ENCODE results near the gene ADARB2.

Gene ADARB2

DNA sequence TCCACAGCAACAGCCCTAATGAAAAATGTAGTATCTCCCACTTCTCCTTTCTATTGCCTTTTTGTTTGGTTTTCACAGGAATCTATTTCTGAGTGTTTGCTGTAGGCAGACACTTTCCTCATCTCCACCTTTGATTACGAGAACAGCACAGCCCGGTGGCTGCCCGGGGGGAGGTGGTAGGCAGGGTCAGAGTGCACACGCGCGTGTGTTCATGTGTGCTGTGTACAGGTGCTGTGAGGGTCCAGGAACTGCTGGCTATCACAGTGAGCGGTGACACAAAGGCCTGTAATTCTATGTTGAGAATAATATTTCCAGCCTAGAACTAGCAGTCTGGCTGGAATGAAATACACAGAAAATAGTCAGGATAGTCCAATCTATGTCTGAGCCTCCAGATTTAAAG is 212.8 kb downstream of the ADARB2 start:
- no peak for DNase-seq (ENCODE audit: low read depth)

DNA sequence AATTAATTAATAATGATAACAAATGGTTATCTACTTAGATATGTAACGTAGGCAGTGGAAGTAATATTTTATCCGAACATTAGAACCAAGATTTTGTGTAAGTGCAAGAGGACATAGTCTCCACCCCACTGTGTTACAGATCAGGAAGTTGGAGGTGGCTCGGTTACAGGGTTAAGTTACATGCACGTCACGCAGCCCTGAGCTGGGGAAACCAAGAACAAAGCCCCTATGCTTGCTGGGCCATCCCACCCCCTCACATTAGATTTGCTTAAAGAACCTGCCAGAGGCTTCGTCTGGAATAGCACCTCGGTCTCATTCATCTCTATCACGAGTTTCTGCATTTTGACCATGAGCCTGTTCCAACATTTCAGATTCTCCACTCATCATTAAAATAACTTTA is 214.1 kb downstream of the ADARB2 start:
- no peak for DNase-seq (ENCODE audit: low read depth)

DNA sequence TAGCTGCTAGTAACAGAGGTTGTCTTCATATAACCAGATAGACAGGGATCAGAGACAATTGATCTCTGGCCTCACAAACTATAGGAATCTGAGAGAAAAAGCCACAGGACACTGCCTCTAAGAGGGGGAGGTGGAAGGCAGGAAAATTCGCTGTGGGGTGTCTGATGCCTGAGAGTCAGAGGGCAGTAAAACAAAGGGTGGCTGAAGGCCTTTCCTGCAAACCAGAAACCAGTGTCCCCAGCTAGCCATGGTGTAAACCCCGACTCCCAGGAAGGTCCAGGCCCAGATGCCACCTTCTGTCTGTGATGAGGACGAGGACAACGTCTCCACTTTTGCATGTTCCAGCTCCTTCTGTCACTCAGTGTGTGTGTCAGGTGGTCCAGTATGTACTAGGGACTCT is 215.1 kb downstream of the ADARB2 start:
- DNase-seq (ENCODE audit: low read depth), result no peak

DNA sequence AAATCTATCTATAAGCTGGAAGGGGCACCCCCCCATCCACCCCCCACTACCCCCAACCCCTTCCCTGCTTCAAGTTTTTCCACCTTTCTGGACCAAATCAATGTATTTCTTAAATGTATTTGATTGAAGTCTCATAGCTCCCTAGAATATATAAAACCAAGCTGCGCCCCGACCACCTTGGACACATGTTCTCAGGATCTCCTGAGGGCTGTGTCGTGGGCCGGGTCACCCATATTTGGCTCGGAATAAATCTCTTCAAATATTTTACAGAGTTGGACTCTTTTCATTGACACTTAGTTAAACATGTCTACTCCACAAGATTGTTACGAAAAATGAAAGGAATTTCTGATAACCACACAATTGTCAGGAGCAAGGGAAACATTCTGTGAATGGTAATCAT is 215.6 kb downstream of the ADARB2 start:
- DNase-seq (ENCODE audit: low read depth), result no peak

DNA sequence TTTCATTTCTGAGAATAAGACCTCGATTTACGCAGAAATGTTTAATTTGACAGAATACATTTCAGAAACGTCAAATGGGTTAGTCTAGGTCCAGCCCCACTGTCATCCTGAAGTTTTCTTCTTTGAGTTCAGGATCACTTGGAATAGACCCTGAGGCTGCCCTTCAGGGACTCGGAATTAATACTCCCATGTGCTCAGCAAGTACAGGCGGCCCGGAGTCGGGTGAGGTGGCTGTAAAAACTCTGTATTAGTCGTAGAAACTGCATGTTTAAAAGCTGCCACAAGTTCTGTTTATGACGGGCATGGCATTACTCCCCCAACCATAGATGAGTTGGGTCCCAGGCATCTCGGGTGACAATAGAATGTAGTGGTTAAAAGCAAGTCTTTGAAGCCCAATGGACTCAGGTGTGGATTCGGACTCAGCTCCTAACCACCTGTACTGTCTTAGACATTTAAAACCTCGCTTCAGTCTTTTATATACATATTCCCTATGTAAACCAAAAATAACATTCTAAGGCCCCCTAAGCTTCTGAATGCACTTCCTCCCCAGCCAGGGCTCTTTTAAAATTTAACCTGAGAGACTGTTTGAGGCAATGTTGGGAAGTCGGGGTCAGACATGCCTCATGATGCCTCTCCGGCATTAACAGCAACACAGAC is 216.3 kb downstream of the ADARB2 start:
- no peak for DNase-seq (ENCODE audit: low read depth)

DNA sequence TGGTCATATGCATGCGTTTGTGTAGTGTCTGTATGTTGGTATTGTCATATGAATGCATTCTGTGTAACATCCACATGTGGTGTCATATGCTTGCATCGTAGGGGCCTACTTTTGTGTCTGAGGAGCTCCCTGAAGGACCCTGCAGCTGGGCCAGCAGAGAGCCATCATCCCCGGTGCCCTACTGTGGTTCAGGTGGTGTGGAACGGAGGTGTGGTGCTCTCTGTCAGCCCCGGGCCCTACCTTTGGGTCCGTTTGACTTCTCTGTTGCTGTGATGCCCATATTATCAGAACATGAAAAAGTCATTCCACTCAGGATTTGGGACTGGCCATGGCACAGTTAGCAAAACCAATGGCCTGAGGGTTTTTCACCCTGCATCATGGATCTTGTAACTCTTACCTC is 217.9 kb downstream of the ADARB2 start:
- no peak for DNase-seq (ENCODE audit: low read depth)

DNA sequence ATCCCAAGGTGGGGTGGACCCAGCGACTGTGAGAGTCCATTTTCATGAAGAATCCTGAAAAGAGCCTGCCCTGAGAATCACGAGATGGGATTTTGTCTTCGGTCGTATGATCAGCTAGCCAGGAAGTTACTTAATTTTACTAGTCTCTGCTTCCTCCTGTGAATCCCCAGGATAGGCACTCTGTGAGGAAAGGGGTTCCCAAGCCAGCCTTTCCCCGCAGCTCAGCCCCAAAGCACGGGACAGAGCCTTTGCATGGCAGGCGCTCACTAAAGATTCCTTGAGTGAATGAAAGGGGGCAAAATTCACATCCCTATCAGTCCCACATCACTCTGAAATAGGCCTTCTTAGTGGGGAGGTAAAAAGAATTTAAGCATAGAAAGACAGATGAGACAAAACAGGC is 219.6 kb downstream of the ADARB2 start:
- DNase-seq (ENCODE audit: low read depth), result no peak

DNA sequence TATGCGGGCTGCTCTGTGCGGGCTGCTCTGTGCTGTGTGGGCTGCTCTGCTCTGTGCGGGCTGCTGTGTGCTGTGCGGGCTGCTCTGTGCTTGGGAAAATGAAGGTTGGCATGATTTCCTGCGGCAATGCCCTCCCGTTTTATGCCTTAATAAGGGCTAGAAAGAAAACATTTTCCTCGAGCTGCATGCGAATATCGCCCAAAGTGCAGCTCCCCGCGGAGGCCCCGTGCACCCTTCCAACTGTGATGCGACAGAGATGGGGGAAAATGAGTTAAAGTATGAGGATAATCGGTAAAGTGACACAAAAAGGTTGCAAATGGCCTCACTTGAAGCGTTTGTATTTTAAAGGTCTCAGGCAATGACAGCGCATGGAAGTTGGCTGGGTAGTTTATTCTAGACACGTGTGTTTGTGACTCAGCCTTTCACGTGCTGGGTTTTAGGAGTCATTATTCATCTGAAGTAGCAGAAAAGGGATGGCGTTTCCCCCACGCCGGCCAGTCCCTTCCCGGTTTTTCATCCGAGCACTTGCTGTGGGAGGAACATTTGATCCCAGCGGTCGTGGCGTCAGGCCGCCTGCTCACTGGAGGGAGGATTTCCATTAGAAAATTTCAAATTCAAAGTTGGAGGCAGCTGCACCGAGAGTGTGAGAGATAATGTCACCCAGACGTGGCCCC is 220.7 kb downstream of the ADARB2 start:
- DNase-seq (ENCODE audit: low read depth), result no peak

DNA sequence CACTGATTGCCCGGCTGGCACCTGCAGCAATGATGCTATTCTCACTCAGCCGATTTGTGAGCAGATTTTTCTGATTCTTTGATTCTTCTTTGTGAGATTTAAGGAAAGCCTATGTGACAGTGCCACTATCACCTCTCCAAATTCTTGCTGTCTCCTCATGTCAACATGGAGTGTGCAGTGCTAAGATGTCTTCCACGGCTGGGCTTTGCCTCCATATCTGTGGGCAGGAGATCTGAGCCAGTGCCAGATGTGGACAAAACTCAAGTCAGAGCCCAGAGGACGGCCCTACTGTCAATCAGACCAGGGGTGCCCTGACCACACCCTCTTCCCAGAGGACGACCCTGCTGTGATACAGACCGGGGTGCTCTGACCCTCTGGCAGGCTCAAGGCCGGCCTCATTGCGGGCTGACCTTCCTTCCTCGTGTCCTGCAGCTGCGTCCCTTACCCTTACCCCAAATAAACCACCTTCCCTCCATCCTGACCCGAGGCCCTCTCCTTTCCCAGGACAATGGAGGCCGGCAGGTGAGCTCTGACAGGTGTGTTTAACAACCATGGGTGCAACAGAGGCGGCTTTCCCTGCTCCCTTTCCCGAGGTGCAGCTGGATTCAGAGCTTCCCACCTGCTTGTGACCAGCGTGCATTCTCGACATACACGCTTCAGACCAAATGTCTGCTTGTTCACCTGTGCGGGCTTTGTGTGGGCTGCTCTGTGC is 221.4 kb downstream of the ADARB2 start:
- DNase-seq (ENCODE audit: low read depth), result no peak

DNA sequence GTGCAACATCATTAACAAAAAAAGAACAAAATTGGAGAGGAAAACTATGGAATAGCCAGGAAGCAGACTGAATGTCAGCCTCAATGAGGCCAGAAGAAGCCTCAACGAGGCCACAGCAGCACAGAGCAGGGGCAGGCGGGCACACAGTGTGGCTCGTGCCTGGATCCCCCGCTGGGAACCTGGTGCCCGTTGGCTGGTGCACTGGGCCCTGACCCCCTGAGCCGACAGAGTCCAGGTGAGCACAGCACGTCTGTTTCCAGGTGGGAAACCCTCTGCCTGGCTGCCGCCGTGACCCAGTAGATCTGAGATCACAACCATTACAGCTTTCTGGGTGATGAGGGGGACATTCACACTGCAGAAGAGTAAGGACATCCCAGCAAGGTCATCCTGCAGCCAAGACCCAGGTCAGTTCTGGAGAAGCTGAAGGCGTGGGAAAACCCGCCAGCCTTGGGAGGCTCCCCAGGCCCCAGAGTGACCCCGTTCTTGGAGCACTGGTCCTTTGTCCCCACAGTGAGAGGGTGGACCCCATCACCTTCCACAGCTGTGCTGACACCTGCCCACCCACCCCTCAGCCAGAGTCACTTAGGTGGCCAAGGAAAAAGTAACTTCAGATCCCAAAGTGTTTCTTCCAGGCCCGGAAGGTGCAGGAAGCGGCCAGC is 222.1 kb downstream of the ADARB2 start:
- no peak for DNase-seq (ENCODE audit: low read depth)

DNA sequence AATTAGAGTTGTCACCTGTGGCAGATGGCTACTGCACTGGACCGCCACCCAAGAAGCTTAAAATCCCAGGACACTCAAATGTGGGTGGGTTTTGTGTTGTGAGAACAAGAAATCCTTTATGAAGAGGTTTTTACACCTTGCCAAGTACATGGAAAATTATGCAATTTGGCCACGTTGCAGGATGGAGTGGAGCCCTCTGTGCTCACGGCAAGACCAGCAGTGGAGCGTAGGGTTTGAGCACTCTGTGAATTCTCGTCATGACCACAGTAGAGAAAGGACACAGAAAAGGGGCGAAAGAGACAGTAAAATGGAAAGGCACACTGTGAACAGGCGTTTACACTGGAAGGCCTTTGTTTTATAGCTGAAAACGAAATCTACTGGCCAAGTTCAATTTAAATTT is 222.6 kb downstream of the ADARB2 start:
- no peak for DNase-seq (ENCODE audit: low read depth)

DNA sequence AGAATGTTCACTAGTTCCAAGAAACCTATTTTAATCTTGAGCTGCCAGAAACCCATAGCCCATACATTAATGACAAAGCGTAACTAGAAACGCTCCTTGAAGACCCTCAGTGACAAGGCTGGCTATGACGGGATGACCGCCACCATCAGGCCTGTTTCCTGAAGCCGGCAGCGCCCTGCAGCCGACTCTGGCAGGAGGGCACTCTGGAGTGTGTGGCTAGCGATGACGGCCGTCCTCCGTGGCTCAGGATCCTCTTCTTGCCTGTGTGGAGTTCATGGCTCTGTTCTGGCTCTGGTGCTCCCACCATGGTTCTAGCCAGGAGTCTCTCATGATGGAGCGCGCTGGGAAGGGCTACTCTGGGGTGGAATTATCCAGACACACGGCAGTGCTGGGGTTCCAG is 224.1 kb downstream of the ADARB2 start:
- no peak for DNase-seq (ENCODE audit: low read depth)

DNA sequence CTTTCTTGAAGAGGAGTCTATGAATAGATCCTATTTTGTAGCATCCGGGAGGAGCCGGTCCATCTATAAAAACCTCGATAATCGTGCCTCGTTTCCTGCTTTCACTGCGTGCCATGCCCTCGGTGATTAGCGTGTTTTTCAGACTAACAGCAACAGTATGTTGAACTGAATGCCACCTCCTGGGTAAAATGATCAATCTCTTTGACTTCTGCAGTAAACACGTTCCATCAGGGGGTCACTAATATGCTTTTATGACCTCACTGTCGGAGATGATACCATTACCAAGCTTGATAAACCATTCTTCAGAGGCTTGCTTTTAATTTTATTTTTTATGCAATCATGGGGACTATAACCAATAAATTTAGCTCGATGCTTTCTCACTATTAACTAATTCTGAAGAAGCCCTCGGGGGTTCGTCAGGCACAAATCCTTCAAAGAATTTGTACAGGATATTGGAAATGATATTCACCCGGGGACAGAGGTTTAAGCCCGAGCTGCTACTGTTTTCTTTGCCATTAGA is 228.3 kb downstream of the ADARB2 start:
- no peak for DNase-seq (ENCODE audit: low read depth)

DNA sequence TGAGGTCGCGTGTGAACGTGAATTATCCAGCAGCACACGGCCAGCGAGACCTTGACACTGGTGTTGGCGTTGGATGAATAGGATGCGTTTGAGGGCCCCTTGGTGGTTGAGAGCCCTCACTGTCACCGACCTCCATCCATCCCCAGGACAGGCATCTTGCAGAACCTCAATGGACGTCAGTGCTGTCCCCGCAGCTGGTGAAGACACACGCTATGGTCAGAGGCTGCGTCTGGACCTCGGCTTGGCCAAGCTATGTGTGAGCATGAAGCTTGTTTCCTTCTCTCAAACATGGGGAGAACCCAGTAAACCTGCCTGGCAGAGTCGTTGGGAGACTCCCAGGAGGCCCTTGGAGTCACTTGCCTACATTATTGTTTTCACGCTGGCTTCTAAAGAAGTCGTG is 229.2 kb downstream of the ADARB2 start:
- DNase-seq (ENCODE audit: low read depth), result no peak

DNA sequence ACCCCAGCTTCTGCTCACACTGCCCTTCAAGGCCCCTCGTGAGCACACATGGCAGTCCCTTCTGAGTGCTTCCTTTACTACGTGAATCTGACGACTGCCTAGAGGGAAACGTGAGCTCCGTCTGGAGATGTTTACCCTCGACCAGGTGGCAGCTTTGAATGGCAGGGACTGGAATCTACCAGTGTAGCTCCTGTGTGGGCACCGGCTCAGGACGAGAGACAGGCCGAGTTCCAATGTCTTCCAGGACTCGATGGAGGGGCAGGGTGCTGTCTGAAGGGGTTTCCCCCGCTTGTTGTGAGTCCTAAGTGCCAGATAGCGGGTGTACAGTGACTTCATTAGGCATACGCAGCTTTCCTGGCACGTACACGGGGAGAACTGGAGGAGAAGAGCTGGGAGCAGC is 229.9 kb downstream of the ADARB2 start:
- DNase-seq (ENCODE audit: low read depth), result no peak

DNA sequence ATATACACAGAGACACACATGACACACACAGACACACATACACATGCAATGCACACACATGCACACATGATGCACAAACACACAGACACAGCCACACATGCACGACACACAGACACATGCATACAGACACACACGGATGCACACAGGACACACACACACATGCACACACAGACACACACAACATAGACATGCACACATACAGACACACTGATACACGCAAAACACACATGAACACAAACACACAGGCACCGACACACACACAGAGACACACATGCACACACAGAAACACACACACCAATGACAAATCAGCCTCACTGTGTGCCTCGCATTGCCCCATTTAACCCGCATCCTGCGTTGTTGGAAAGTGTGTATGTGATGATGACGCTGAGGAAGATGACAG is 232.4 kb downstream of the ADARB2 start:
- no peak for DNase-seq (ENCODE audit: low read depth)

DNA sequence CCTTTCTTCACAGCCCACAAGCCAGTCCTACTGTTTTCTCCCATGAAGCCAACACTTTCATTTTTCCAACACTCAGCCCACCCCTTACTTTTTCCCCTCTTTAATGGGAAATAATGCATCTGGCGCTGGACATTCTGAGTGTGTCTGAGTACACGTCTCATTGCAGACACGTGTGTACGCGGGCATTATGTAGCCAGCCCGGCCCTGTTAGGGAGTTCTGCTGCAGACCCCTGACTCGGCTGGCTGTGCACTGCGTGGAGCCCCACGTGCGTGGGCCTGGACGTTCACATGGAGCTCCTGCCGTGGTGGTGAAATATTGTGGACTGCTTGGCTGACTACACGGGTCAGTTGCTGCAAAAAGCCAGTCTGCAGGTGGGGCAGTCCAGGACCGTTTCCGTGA is 233.0 kb downstream of the ADARB2 start:
- no peak for DNase-seq (ENCODE audit: low read depth)

DNA sequence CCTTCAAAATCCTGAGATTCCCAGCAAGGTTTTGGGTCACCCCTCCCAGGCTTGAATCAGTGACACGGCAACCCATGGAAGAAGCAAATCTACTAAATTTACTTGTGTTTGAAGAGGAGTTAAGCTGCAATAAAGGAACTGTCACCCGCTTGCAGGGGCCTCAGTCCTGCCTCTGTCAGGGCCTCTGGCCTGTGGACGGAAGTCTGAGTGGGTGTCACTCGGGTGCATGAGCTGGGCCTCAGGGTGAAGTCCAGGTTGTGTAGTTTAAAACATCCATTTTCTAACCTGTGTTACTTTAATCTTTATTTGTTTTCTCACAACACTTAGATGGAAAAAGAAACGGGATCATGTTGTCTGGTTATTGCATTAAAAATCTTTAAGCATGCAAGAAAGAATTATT is 234.9 kb downstream of the ADARB2 start:
- DNase-seq (ENCODE audit: low read depth), result no peak

DNA sequence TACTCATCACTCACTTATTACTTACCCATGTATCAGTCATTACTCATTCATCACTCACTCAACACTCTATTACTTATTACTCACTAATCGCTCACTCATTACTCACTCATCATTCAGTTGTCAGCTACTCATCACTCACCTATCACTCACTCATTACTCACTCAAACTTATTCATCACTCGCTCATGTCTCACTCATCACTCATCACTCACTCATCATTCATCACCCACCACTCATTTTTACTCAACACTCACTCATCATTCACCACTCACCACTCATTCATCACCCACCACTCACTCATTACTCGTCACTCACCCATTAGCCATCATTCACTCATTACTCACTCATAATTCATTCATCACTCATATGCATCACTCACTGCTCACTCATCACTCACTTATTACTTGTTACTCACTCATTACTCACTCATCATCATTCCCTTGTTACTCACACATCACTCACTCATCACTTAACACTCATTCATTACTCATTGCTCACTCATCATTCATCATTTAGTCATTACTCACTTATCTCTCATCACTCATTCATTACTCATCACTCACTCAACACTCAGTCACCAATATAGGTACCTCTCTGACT is 237.9 kb downstream of the ADARB2 start:
- no peak for DNase-seq (ENCODE audit: low read depth)

DNA sequence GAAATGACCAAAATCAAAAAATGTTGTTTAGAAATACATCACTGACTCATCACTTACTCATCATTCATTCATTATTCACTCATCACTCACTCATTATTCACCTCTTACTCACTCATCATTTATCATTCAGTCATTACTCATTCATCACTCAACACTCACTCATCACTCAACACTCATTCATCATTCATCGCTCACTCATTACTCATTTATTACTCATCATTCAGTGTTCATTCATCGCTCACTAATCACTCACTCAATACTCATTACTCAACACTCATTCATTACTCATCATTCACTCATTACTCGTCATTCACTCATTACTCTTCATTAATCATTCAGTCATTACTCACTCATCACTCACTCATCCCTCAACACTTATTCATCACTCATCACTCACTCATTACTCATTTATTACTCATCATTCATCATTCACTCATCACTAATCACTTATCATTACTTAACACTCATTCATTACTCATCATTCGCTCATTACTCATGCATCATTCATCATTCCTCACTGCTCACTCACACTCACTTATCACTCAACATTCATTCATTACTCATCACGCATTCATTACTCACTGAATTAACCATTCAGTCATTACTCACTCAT is 238.5 kb downstream of the ADARB2 start:
- DNase-seq (ENCODE audit: low read depth), result no peak

DNA sequence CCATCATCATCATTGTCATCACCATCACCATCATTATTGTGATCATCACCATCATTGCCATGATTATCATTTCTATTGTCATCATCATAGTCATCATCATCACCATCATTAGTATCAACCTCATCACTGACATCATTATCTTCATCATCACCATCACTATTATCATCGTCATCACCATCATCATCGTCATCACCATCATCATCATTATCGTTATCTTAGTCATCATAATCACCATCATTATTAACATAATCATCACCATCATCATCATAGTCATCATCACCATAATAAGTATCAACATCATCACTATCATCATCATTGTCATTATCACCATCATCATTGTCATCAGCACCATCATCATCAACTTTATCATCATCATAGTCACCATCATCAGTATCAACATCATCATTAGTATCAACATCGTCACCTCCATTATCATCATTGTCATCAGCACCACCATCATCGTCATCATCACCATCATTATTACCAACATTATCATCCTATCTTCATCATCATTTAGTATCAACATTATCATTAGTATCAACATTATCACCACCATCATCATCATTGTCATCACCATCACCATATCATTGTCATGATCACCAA is 241.3 kb downstream of the ADARB2 start:
- DNase-seq (ENCODE audit: low read depth), result no peak

DNA sequence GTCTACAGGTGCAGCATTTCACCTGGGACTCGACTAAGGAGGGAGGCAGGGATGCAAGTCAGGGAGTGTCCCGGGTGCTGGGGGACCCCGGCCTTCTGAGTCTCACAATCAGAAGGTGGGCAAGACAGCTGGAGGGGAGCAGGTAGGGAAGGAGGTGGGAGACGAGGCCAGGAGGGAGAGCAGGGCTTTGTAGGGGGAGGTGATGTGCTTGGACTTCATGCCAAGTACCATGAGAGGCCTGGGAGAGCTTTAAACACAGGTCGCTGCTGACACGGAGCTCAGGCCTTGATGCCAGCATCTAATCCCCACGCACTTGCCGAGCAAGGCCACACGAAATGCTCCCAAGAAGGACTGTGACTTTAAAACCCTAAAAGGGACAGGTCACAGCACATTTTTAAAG is 244.7 kb downstream of the ADARB2 start:
- no peak for DNase-seq (ENCODE audit: low read depth)

Data from HS-5 (cell line).